Urothelium cell line (cell line): Measurements from ENCODE around the gene CDYL2.

Source experiments
- DNase-seq: peaks from one replicate; pipeline ENCODE4 v3.0.0; 2011; ENCODE audit warnings: low spot score, mixed read lengths
- FAIRE-seq: peaks from 2 replicates; lab custom pipeline; 2011; peaks lifted over from hg19 to GRCh38; lab: Jason Lieb, UNC

The CDYL2 gene

DNA sequence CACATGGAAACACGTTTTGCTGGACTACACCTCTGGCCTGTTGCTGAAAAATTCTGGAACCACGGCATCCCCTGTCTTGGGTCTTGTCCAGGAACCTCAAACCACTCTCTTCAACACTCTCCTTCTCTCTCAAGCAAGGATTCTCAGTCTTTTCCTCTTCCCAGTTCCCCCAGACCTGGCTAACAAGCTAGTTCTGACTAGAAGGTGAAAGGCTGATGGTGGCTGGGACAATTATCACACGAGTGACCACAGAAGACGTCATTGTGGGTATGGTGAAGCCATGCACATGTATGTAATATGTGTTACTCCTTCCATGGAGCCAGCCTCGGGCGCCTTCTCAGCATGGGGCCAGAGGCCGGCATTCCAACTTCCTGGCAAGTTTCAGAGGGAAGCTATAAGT, 123.0 kb downstream of the CDYL2 start:
- no peak for FAIRE-seq
- no peak for DNase-seq

DNA sequence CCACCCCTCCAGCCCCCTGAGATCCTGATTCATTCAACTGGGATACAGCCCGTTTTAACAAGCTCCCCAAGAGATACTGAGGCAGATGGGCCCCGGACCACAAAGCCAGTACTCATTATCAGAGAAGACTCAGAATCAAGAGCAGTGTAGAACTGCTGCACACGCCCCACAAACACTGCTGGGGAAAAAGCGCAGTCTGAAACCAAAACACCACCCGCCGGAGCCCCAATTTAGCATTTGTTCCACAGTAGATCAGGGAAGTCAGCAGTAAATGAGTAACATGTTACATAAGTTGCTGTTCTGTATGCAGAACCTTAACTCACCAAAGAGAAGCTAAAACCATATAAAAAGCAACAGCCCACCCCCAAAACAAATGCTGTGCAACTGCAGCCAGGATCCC, 123.6 kb downstream of the CDYL2 start:
- FAIRE-seq (no peak), DNase-seq (no peak)

- DNase-seq (no peak), FAIRE-seq (no peak)
These were observed 124.4 kb downstream of the CDYL2 start for GRCh38 chr16:80680046-80680445.

DNA sequence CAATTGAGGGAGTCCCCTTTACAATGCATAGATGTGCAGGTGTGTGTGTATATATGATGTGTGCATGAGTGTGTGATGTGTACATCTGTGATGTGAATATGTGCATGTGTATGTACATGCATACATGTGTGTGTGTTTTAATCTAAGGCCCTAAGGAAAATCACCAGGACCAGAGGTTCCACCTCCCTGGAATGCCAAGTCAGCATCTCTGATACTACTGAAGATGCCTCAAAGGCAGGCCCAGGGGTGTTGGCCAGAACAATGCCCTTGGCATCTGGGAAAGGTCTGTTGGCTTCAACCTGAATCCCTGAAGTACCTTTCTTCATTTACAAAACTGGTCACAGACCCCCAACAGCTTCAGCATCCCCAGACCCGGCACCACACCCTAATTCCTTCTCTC, 129.5 kb downstream of the CDYL2 start:
- peak; percentile 9 for FAIRE-seq

DNA sequence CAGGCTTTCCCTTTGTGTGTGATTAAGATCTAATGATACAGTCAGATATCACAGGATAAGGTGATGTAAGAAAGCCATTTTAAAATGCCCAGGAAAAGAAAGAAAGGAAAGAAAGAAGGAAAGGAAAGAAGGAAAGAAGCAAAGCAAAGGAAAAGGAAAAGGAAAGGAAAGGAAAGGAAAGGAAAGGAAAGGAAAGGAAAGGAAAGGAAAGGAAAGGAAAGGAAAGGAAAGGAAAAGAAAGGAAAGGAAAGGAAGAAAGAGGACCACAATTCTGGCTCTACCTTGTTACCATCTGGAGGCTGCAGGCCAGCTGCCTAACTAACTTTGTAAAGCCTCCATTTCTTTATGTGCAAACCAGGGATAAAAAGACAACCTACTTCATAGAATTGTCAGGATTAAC, 132.0 kb downstream of the CDYL2 start:
- DNase-seq (no peak), FAIRE-seq (no peak)

More for the DNA sequence above, 129.5 kb downstream of the CDYL2 start:
- no peak for DNase-seq

DNA sequence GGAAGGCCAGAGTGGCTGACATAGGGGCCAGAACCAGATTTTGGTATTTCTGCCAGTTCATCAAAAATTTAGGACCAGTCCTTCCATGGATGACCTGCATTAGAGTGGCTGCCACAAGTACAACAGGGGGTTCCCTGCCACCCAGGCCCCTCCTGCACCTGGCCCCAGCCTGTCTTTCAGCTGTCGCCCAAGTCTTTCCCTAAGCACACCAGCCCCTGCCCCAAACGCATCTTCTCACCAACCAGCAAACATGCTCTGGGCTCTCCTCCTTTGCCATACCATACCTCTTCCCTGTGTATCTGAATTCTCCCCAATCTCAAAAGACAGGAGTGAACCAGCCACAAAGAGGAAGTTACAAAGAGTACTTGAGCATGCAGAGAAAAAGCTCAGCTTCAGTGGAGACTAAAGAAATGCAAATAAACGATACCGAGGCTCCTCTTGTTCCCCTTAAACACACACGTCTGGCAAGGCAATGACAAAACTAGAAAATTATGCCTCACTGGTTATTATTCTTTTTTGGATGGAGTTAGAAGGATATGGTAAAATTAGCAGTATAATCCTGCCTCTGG, 133.0 kb downstream of the CDYL2 start:
- FAIRE-seq, result no peak
- DNase-seq, result no peak

- no peak for DNase-seq
- no peak for FAIRE-seq
These were observed 134.1 kb downstream of the CDYL2 start for GRCh38 chr16:80670170-80670865.

DNA sequence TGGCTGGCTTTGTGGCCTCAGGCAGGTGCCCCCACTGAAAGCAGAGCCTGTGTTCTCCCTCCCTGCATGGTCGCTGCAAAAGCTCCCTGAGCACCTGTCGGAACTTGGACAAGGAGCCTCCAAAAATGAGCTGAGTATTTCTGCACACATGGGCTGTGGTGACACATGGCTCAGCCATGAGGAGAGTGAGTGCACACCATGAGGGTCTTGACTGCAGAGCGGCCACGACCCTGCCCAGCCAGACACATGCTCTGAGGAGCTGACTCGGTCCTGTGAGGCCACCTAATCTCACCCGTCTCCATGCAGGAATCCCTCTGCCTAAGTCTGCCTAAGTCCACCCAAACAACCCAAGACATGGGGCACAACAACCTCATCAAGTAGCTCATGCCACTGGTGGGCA, 134.7 kb downstream of the CDYL2 start:
- no peak for FAIRE-seq
- no peak for DNase-seq

- no peak for FAIRE-seq
- DNase-seq, result no peak
These were observed 136.5 kb downstream of the CDYL2 start for GRCh38 chr16:80667925-80668324.

GRCh38 chr16:80667251-80667560, 137.2 kb downstream of the CDYL2 start:
- FAIRE-seq (no peak), DNase-seq (no peak)

GRCh38 chr16:80666378-80667250, 137.8 kb downstream of the CDYL2 start:
- no peak for FAIRE-seq
- no peak for DNase-seq

DNA sequence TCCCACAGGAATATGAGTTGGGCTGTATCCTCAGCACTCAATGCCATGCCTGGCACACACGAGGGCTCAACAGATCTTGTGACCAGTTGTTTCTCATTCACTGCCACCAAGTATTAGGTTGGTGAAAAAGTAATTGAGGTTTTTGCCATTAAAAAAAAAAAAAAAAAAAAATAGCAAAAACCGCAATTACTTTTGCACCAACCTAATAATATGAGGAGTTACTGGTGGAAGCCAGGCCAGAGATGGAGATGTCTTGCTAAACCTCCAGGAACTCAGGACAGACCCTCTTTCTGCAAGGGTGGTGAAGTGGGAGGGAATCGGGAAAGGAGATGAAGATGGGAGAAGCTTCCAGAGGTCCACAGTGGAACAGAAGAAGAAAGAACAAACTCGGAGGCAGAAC, 139.0 kb downstream of the CDYL2 start:
- DNase-seq (no peak), FAIRE-seq (no peak)

DNA sequence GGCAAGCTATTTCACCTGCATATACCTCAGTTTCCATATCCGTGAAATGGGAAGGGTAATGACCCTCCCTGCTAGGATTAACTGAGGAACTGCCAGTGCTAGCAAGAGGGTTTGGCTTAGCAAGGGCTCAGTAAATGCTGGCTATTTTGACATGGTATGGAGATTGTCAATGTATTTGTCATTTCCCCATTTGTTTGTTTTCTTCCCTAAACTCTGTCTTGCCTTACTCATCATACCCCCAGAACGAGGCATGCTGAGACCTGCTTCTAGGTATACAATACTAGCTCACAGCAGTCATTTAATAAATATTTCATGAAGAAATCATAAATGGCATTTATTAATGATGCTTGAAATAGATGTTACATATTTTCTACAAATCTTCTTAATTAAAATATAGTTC, 139.6 kb downstream of the CDYL2 start:
- DNase-seq (no peak), FAIRE-seq (no peak)

- DNase-seq (no peak), FAIRE-seq (no peak)
These were observed 140.2 kb downstream of the CDYL2 start for GRCh38 chr16:80664226-80664625.

DNA sequence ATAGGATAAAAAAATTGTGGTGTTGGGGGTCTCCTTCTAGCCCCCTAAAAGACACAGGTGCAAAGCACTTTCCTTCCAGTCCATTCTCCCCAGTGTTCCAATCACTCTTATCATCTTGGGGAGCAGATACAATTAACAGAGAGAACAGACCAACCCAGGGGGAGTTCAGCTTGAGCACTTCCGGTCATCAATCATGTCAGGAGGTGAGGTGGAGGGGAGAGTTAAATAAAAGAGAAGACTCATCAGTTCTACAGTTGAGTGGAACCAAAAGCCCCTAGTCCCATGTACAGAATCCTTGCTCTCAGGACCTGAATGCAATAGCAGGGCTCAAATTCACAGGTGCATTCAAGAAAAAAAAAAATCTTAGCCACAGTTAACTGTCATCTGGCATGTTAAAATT, 141.3 kb downstream of the CDYL2 start:
- no peak for DNase-seq
- FAIRE-seq, result no peak

DNA sequence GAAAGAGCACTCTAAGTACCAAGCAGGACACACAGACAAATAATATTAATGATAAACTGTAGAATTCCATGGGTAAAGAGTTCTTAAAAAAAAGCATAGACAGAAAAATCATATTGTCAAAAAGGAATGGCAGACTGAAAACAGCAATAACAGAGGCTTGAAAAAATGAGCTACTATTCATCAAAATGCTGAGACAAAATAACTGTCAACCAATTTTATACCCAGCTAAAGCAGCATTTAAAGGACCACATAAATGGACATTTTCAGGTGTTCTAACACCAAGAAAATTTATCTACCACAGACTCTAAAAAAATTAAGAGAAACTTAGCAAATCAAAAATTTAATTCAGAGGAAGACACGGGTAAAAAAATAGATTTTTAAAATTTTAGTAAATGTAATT, 144.5 kb downstream of the CDYL2 start:
- no peak for DNase-seq
- no peak for FAIRE-seq

DNA sequence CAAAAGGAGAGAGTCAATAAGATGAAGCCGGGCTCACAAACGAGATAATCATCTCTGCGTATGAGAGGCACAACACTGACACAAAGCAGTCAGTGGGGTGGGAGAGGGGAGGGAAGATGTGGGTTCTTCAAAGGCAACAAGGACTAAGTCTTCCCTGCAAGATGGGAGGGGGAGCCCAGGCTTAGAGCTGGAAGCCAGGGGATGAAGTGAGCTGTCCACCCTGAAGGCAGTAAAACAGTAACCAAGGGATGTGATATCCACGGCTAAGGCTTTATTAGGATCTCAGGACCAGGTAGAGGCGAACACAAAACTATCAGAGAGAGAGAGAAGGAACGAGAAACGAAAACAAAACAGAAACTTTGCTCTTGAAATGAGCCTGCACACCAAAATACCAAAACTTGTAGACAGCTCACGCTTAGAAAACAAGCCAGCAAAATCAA, 147.7 kb downstream of the CDYL2 start:
- no peak for DNase-seq
- FAIRE-seq, result no peak

DNA sequence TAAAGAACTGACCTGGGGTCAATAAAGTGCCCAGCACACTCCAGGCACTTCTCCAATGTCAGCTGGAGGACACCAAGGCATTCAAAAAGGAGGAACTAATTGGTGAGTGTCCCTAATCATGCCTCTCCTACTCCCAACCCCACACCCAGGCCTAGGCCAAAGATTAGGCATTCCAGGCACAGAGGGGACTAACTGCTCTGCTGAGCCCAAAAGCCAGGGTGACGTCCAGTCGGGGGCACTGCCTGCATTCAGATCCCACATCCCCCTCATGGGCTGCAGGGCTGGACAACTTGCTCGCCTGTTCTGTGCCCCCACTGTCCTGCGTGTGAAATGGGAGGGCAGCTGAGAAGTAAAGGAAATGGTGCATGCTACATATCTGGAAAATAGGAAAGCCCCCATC, 148.2 kb downstream of the CDYL2 start:
- FAIRE-seq (no peak), DNase-seq (no peak)

GRCh38 chr16:80655751-80656150, 148.6 kb downstream of the CDYL2 start:
- FAIRE-seq (no peak), DNase-seq (no peak)

DNA sequence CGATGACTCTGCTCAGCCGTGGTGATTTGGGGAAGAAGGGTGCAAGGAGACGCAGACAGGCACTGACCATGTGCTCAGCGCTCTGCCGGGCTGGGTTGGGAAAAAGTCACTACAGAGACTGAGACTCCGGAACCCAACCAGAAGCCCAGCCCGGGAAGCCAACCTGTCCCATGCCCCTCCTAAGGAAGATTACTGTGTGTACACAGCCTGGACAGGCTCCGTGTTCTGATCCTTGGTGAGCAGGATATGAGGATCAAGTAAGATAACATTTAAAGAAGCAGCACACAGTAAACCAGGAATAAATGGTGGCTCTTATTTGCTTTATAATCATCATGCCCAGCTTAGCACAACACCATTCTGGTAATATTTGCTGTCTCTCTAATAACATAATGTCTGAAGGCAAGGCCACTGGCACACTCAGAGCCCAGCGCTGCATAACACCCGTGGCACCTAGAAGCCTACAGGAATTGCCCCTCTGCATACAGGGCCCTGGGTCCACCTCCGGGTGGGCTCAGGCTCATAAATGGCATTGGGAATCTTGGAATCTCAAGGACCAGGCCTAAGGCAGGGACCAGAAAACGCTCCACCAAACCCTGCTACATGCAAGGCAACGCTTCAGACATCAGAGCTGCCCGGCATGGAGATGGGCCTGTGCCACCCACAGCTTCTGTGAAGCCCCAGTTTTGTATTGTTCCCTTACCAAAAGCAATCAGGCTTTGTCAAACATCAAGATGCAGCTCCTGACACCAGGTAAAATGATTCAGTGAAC, 150.1 kb downstream of the CDYL2 start:
- DNase-seq, result no peak
- FAIRE-seq, result peak; percentile 58

DNA sequence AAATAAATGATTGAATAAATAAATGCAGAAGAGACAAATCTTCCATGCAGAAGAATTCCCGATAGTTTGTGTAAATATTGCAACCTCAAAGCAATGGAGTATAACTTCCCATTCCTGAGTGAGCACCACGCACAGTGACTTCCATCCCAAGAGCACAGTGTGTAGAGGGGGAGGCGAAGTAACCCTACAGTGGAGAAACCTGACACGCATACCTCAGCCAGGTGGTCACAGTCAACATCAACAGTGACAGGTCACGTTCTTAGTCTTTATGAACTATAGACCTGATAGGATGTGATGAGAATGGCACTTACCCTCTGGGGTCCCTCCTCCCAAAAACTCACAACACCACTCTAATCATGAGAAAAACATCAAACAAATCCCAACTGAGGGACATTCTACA, 152.0 kb downstream of the CDYL2 start:
- DNase-seq (no peak), FAIRE-seq (no peak)
